HG03103 (cell line): Measurements from ENCODE around the gene GALNT6.

ENCODE experiments used
- ATAC-seq: cut with Tn5 transposase; IDR thresholded peaks from one replicate; pipeline ENCODE4 v1.9.1; 2021; ENCODE audit warnings: low read depth; ENCODE audit not compliant: unreplicated experiment

GALNT6 gene

GRCh38 chr12:51406290-51406689, 15.1 kb upstream of the GALNT6 start:
- ATAC-seq, result no peak

GRCh38 chr12:51405801-51406207, 14.6 kb upstream of the GALNT6 start:
- ATAC-seq, result no peak

GRCh38 chr12:51404627-51405026, 13.4 kb upstream of the GALNT6 start:
- no peak for ATAC-seq

- no peak for ATAC-seq
Observed at GRCh38 chr12:51403681-51404136, 12.5 kb upstream of the GALNT6 start.

- ATAC-seq, result no peak
Observed at GRCh38 chr12:51403159-51403558, 12.0 kb upstream of the GALNT6 start.

- no peak for ATAC-seq
Observed at GRCh38 chr12:51401900-51402299, 10.7 kb upstream of the GALNT6 start.

- ATAC-seq, result no peak
Observed at GRCh38 chr12:51401486-51401885, 10.3 kb upstream of the GALNT6 start.

GRCh38 chr12:51401020-51401419, 9.8 kb upstream of the GALNT6 start:
- ATAC-seq, result no peak

- ATAC-seq, result no peak
Observed at GRCh38 chr12:51399891-51400290, 8.7 kb upstream of the GALNT6 start.

GRCh38 chr12:51397670-51398069, 6.5 kb upstream of the GALNT6 start:
- no peak for ATAC-seq

GRCh38 chr12:51395283-51396230, 4.4 kb upstream of the GALNT6 start:
- ATAC-seq, result peak; percentile 48

- ATAC-seq, result no peak
Observed at GRCh38 chr12:51393676-51394545, 2.7 kb upstream of the GALNT6 start.

GRCh38 chr12:51392556-51393237, 1.5 kb upstream of the GALNT6 start:
- ATAC-seq, result no peak

GRCh38 chr12:51390891-51391282, 319 bp downstream of the GALNT6 start:
- ATAC-seq, result no peak

- no peak for ATAC-seq
Observed at GRCh38 chr12:51390457-51390856, 749 bp downstream of the GALNT6 start.

- no peak for ATAC-seq
Observed at GRCh38 chr12:51389302-51389999, 1.8 kb downstream of the GALNT6 start.

GRCh38 chr12:51388846-51389245, 2.4 kb downstream of the GALNT6 start:
- no peak for ATAC-seq

- ATAC-seq, result no peak
Observed at GRCh38 chr12:51388069-51388799, 3.0 kb downstream of the GALNT6 start.

GRCh38 chr12:51386351-51386750, 4.9 kb downstream of the GALNT6 start:
- no peak for ATAC-seq
